ENCODE results near the gene PLGRKT. TPM values are rescaled to one million over a fixed set of nuclear protein-coding genes. Genes with fewer than 3 reads are reported as not detected.

The PLGRKT gene
- total RNA-seq, 1 experiment from 2014 or later: 22.0 TPM

DNA sequence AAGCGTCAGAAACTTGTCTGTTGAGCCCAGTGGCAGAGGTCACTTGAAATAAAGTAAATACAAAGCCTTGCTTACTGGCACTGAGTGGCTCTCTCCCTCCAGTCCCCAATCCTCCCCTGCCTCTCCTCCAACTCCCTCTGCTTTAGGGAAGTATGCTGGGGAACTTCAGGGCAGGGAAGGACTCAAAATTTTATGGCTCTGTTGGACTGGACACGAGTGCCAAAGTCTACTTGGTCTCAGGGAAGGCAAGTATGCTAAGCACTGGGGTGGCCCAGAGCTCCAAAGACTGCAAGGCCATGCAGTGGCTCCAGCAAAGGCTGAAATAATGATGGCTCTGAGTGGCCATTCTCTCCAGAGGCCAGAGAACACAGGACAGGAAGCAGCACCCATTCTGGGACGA, 9.6 kb downstream of the PLGRKT start:
- H3K27me3 ChIP-seq (ENCODE audit: insufficient read depth, low read depth): no peaks in the 10 kb centered on the region
- no peaks in the 10 kb centered on the region for H4K20me1 ChIP-seq (ENCODE audit: insufficient read depth)
- no TSS peak for BruUV-seq (replicated peaks)
- no peak overlapping the region for H3K4me3 ChIP-seq
- no peak overlapping the region for H3K4me2 ChIP-seq
- POLR2A ChIA-PET (ENCODE audit: unreplicated experiment): no interaction called here
- no peaks in the 10 kb centered on the region for H3K36me3 ChIP-seq (ENCODE audit: low read depth)
- TF ChIP-seq EZH2 (IDR thresholded peaks at IDR 0.05; ENCODE audit: low read depth): no peak
- TF ChIP-seq, protein P1, sequence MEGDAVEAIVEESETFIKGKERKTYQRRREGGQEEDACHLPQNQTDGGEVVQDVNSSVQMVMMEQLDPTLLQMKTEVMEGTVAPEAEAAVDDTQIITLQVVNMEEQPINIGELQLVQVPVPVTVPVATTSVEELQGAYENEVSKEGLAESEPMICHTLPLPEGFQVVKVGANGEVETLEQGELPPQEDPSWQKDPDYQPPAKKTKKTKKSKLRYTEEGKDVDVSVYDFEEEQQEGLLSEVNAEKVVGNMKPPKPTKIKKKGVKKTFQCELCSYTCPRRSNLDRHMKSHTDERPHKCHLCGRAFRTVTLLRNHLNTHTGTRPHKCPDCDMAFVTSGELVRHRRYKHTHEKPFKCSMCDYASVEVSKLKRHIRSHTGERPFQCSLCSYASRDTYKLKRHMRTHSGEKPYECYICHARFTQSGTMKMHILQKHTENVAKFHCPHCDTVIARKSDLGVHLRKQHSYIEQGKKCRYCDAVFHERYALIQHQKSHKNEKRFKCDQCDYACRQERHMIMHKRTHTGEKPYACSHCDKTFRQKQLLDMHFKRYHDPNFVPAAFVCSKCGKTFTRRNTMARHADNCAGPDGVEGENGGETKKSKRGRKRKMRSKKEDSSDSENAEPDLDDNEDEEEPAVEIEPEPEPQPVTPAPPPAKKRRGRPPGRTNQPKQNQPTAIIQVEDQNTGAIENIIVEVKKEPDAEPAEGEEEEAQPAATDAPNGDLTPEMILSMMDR (conservative IDR thresholded peaks at IDR 0.05): no peak
- no peaks in the 10 kb centered on the region for H3K9me2 ChIP-seq (ENCODE audit: insufficient read depth)
- H3K79me2 ChIP-seq (ENCODE audit: low read depth): no peaks in the 10 kb centered on the region
- CTCF ChIA-PET: no interaction called here
- H3K27ac ChIP-seq: no peak overlapping the region
- H3K4me1 ChIP-seq (replicated peaks; ENCODE audit: insufficient read depth): no peaks in the 10 kb centered on the region
- H3F3A ChIP-seq (ENCODE audit: insufficient read depth, low read depth): no peaks in the 10 kb centered on the region
- H2AFZ ChIP-seq: no peak overlapping the region
- DNase-seq: no peak
- intact Hi-C loops (cut with micrococcal nuclease; ENCODE audit: unreplicated experiment): no loop called here
- no peaks in the 10 kb centered on the region for H3K9me3 ChIP-seq (ENCODE audit: insufficient read depth, low read depth)

DNA sequence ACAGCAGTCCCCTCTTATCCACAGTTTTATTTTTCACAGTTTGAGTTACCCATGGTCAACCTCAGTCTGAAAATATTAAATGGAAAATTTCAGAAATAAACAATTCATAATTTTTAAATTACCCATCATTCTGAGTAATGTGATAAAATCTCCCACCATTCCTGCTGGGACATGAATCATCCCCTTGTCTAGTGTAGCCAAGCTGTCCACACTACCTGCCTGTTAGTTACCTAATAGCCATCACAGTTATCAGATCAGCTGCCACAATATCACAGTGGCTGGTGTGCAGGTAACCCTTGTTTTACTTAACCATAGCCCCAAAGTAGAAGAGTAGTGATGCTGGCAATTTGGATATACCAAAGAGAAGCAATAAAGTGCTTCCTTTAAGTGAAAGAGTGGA, 10.7 kb downstream of the PLGRKT start:
- Histone ChIP-seq H3K4me3 (no peak overlapping the region), H3K9me3 (ENCODE audit: insufficient read depth, low read depth) (no peaks in the 10 kb centered on the region), H3K9me2 (ENCODE audit: insufficient read depth) (no peaks in the 10 kb centered on the region), H3K79me2 (ENCODE audit: low read depth) (no peaks in the 10 kb centered on the region), H3F3A (ENCODE audit: insufficient read depth, low read depth) (no peaks in the 10 kb centered on the region), H3K4me2 (no peak overlapping the region), H2AFZ (no peak overlapping the region), H3K27me3 (ENCODE audit: insufficient read depth, low read depth) (no peaks in the 10 kb centered on the region), H3K4me1 (replicated peaks; ENCODE audit: insufficient read depth) (no peaks in the 10 kb centered on the region), H3K27ac (no peak overlapping the region), H4K20me1 (ENCODE audit: insufficient read depth) (no peaks in the 10 kb centered on the region), H3K36me3 (ENCODE audit: low read depth) (no peaks in the 10 kb centered on the region)
- no TSS peak for BruUV-seq (replicated peaks)
- TF ChIP-seq EZH2 (IDR thresholded peaks at IDR 0.05; ENCODE audit: low read depth): no peak
- TF ChIP-seq, protein P1 (conservative IDR thresholded peaks at IDR 0.05): no peak
- intact Hi-C loops (cut with micrococcal nuclease; ENCODE audit: unreplicated experiment): no loop called here
- POLR2A ChIA-PET (ENCODE audit: unreplicated experiment): no interaction called here
- no peak for DNase-seq
- CTCF ChIA-PET: no interaction called here

DNA sequence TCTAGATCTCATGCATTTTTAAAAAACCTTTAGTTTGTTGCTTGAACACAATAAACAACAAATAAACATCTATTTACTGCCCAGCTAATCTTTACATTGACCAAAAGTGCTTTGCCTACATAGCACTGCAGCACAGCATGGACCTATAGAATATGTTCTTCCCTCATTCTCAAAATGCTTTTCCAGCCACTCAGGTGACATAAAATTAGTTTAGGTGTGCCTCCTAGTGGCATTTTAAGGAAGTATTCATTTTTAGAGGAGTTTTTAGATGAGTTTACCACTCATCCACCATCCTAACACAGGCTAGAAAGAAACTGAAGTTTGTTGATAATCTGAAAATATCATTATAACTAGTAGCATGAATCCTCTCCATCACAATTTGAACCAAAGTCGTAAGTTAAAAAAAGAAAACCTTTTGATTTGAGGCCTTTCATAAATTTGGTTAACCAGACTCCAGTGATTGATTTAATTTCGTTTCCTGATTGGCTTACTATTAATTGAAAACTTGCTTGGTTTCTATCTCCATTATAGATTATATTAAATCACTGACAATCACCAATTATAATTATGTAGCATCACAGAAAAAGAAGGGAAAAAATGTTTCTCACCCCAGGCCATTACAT, 12.6 kb downstream of the PLGRKT start:
- Histone ChIP-seq H4K20me1 (ENCODE audit: insufficient read depth) (no peaks in the 10 kb centered on the region), H3K79me2 (ENCODE audit: low read depth) (no peaks in the 10 kb centered on the region), H3K9me2 (ENCODE audit: insufficient read depth) (no peaks in the 10 kb centered on the region), H3K27ac (no peak overlapping the region), H3K9me3 (ENCODE audit: insufficient read depth, low read depth) (no peaks in the 10 kb centered on the region), H3K4me1 (replicated peaks; ENCODE audit: insufficient read depth) (no peaks in the 10 kb centered on the region), H3K4me3 (no peak overlapping the region), H3K36me3 (ENCODE audit: low read depth) (no peaks in the 10 kb centered on the region), H3F3A (ENCODE audit: insufficient read depth, low read depth) (no peaks in the 10 kb centered on the region), H3K27me3 (ENCODE audit: insufficient read depth, low read depth) (no peaks in the 10 kb centered on the region), H3K4me2 (no peak overlapping the region), H2AFZ (no peak overlapping the region)
- ChIA-PET CTCF (interaction anchor here (0.7 kb wide), 1 partner anchor 565 kb away, joined by 4 read pairs; no protein-coding TSS in a partner anchor), POLR2A (ENCODE audit: unreplicated experiment) (no interaction called here)
- intact Hi-C loops (cut with micrococcal nuclease; ENCODE audit: unreplicated experiment): loop anchor here (1.0 to 2.0 kb wide), 2 partner anchors 239 to 662 kb away; no protein-coding TSS in a partner anchor
- no peak for DNase-seq
- TF ChIP-seq, protein P1 (conservative IDR thresholded peaks at IDR 0.05): peak; percentile 67
- no peak for TF ChIP-seq EZH2 (IDR thresholded peaks at IDR 0.05; ENCODE audit: low read depth)
- BruUV-seq (replicated peaks): no TSS peak

Measured in PC-9 (cell line).